ENCODE measurements around the gene FAM174C. TPM values are rescaled to one million over a fixed set of nuclear protein-coding genes. Genes with fewer than 3 reads are reported as not detected.
"Not testable (repeated sequence)": the region's sequence is repeated elsewhere in the genome, so short reads cannot be mapped to it uniquely, and the experiment has no call there.

Gene FAM174C
- total RNA-seq, 3 donors from 2014 or later (not counting 1 experiment from before 2014, with no cell fraction given) = 26.6 to 33.4 (median 27.1) TPM

DNA sequence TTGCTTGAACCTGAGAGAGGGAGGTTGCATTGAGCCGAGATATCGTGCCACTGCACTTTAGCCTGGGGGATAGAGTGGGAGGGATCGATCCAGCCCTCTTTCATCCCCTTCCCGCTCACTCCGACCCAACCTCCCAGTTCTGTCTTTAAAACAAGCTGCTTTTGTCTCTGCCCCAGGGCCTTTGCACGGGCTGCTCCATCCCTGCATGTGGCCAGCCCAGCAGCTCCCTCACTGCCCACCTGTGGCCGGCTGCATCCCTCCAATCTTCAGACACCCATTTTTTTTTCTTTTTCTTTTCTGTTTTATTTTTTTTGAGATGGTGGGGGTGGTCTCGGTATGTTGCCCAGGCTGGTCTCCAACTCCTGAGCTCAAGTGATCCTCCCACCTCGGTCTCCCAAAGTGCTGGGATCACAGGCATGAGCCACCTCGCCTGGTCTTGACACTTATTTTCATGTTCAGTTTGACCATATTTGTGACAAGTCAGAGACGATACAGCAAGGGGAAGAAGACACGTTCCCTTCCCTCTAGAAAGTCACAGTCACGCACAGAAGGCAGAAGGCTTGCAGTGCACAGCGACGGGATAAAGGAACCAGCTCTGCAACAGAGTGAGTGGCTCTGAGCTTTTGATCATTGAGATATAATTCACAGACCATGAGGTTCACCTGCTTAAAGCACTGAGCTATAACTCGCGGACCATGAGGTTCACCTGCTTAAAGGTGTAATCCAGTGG, 42.1 kb downstream of the FAM174C start:
- no peak for TF ChIP-seq CTCF (IDR thresholded peaks at IDR 0.05)
- ATAC-seq = no peak
- intact Hi-C loops (cut with micrococcal nuclease) = no loop called here
- no peak overlapping the region for H3K27ac Mint-ChIP-seq
- Histone ChIP-seq H3K4me1 (ENCODE audit: control insufficient read depth, insufficient read depth, low read length) (peaks cover 4% of the 10 kb centered on the region), H3K36me3 (ENCODE audit: control insufficient read depth, insufficient read depth, low read length) (no peaks in the 10 kb centered on the region), H3K9me3 (ENCODE audit: control insufficient read depth, insufficient read depth, low read length) (no peaks in the 10 kb centered on the region), H3K27ac (ENCODE audit: low read length) (no peak overlapping the region), H3K4me3 (ENCODE audit: low read length) (no peak overlapping the region), H3K27me3 (ENCODE audit: control insufficient read depth, insufficient read depth, low read length) (peaks cover 15% of the 10 kb centered on the region)
- no peaks in the 10 kb centered on the region for H3K9me3 Mint-ChIP-seq
- peaks cover 11 to 18% of the 10 kb centered on the region in 2 donors for H3K27me3 Mint-ChIP-seq (ENCODE audit: low read depth in 2 of 2)
- H3K4me1 Mint-ChIP-seq = no peaks in the 10 kb centered on the region
- no peak for DNase-seq
- no peak overlapping the region for H3K4me3 Mint-ChIP-seq
- H3K36me3 Mint-ChIP-seq = no peaks in the 10 kb centered on the region
- 66% methylated on average over 14 of the region's 17 CpGs for WGBS (ENCODE audit: insufficient coverage)

DNA sequence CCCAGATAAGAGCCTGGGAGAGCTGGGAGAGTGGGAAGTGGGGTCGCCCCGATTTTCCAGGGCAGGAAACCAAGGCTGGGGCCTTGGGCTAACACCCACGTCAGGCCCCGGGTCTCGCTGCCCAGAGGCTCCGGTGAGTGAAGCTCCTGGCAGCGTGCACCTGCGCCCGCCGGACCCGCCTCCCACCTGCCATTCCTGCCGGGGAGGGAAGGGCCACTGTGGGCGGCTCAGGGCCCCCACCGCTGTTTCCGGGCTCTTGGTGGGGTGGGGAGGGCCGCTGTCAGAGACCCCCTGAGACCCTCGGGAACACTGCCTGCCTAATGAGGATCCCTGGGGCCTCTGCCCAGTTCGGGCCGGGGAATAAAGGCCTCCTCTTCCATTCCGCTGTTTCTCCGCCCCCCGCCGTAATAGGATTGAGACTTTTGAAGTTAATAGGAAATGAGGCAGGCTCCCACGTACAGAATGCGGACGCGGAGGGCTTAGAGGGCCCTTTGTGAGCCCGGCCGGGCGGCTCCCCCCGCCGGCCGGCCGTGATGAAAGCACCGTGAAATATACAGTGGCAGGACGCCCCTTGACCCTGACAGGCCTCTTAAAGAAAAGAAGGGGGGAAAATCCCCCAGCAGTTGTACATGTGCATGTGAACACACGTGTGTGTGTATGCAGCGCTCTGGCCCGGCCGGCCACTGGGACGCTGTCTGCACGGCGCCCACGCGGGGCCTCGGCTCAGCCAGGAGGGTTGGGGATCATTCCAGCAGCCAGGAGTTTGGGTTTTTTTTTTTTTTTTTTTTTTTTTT, 43.5 kb downstream of the FAM174C start:
- Histone ChIP-seq H3K27me3 (ENCODE audit: control insufficient read depth, insufficient read depth, low read length) (peaks cover 15% of the 10 kb centered on the region), H3K9me3 (ENCODE audit: control insufficient read depth, insufficient read depth, low read length) (no peaks in the 10 kb centered on the region), H3K4me1 (ENCODE audit: control insufficient read depth, insufficient read depth, low read length) (peaks cover 4% of the 10 kb centered on the region), H3K4me3 (ENCODE audit: low read length) (no peak overlapping the region), H3K27ac (ENCODE audit: low read length) (no peak overlapping the region), H3K36me3 (ENCODE audit: control insufficient read depth, insufficient read depth, low read length) (no peaks in the 10 kb centered on the region)
- DNase-seq = no peak
- Mint-ChIP-seq H3K27ac (no peak overlapping the region), H3K9me3 (no peaks in the 10 kb centered on the region), H3K36me3 (no peaks in the 10 kb centered on the region), H3K4me3 (no peak overlapping the region), H3K4me1 (no peaks in the 10 kb centered on the region), H3K27me3 (ENCODE audit: low read depth in 2 of 2) (peaks cover 20 to 24% of the 10 kb centered on the region in 2 donors)
- intact Hi-C loops (cut with micrococcal nuclease) = no loop called here
- no peak for TF ChIP-seq CTCF (IDR thresholded peaks at IDR 0.05)
- WGBS (ENCODE audit: insufficient coverage) = 61% methylated on average over 46 of the region's 46 CpGs
- no peak for ATAC-seq

DNA sequence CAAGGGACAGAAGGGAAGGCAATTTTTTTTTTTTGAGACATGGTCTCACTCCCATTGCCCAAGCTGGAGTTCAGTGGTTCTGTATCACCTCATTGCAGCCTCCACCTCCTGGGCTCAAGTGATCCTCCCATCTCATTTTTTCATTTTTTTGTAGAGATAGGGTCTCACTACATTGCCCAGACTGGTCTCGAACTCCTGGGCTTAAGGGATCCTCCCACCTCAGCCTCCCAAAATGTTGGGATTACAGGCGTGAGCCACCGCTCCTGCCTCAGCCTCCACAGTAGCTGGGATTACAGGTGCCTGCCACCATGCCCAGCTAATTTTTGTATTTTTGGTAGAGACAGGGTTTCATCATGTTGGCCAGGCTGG, 44.9 kb downstream of the FAM174C start:
- H3K36me3 ChIP-seq (ENCODE audit: control insufficient read depth, insufficient read depth, low read length); H3K36me3 Mint-ChIP-seq; ATAC-seq; H3K9me3 ChIP-seq (ENCODE audit: control insufficient read depth, insufficient read depth, low read length); H3K4me1 Mint-ChIP-seq; intact Hi-C loops (cut with micrococcal nuclease); H3K4me3 Mint-ChIP-seq; H3K9me3 Mint-ChIP-seq; H3K27ac Mint-ChIP-seq; H3K4me3 ChIP-seq (ENCODE audit: low read length); H3K27ac ChIP-seq (ENCODE audit: low read length); DNase-seq: not testable (repeated sequence)
- 92% methylated on average over 2 of the region's 3 CpGs for WGBS (ENCODE audit: insufficient coverage)
- H3K4me1 ChIP-seq (ENCODE audit: control insufficient read depth, insufficient read depth, low read length) = peaks cover 11% of the 10 kb centered on the region
- peaks cover 26 to 30% of the 10 kb centered on the region in 2 donors for H3K27me3 Mint-ChIP-seq (ENCODE audit: low read depth in 2 of 2)
- H3K27me3 ChIP-seq (ENCODE audit: control insufficient read depth, insufficient read depth, low read length) = peaks cover 28% of the 10 kb centered on the region

GRCh38 chr19:1321539-1321938, 46.2 kb downstream of the FAM174C start:
- Histone ChIP-seq H3K36me3 (ENCODE audit: control insufficient read depth, insufficient read depth, low read length) (no peaks in the 10 kb centered on the region), H3K27ac (ENCODE audit: low read length) (no peak overlapping the region), H3K4me1 (ENCODE audit: control insufficient read depth, insufficient read depth, low read length) (peaks cover 9% of the 10 kb centered on the region), H3K4me3 (ENCODE audit: low read length) (no peak overlapping the region), H3K27me3 (ENCODE audit: control insufficient read depth, insufficient read depth, low read length) (peaks cover 29% of the 10 kb centered on the region), H3K9me3 (ENCODE audit: control insufficient read depth, insufficient read depth, low read length) (no peaks in the 10 kb centered on the region)
- Mint-ChIP-seq H3K9me3 (no peaks in the 10 kb centered on the region), H3K4me1 (no peaks in the 10 kb centered on the region), H3K36me3 (no peaks in the 10 kb centered on the region), H3K27me3 (ENCODE audit: low read depth in 2 of 2) (peaks cover 26 to 27% of the 10 kb centered on the region in 2 donors), H3K4me3 (no peak overlapping the region), H3K27ac (no peak overlapping the region)
- 90% methylated on average over 9 of the region's 9 CpGs for WGBS (ENCODE audit: insufficient coverage)
- no peak for TF ChIP-seq CTCF (IDR thresholded peaks at IDR 0.05)
- intact Hi-C loops (cut with micrococcal nuclease) = no loop called here
- ATAC-seq (no peak), DNase-seq (no peak)
